ENCODE results near the gene ITGAL. TPM values are rescaled to one million over a fixed set of nuclear protein-coding genes. Genes with fewer than 3 reads are reported as not detected.

ITGAL gene
- total RNA-seq, 1 experiment from 2014 or later: not detected

GRCh38 chr16:30562021-30562420, 89.5 kb downstream of the ITGAL start:
- H4K5ac ChIP-seq (ENCODE audit: insufficient read length, low read depth, low read length): no peak overlapping the region
- H3K27me3 ChIP-seq (ENCODE audit: insufficient read depth, low read length): no peaks in the 10 kb centered on the region

More at GRCh38 chr16:30562021-30562420, 89.5 kb downstream of the ITGAL start:
- Histone ChIP-seq H2BK5ac (ENCODE audit: insufficient read length, low read length) (no peak overlapping the region), H2BK120ac (ENCODE audit: low read depth, low read length, poor library complexity, severe bottlenecking) (no peak overlapping the region), H3K4me2 (ENCODE audit: insufficient read depth, insufficient read length, low read length) (no peak overlapping the region), H3K27ac (ENCODE audit: insufficient read length, low read depth, low read length) (no peak overlapping the region), H2BK15ac (ENCODE audit: low read depth, low read length) (no peak overlapping the region), H3K18ac (ENCODE audit: insufficient read length, low read depth, low read length) (no peak overlapping the region), H3K23me2 (ENCODE audit: insufficient read length, low read depth, low read length, poor library complexity, severe bottlenecking) (peaks cover 8% of the 10 kb centered on the region), H2BK12ac (ENCODE audit: insufficient read length, low read depth, low read length) (no peak overlapping the region), H3K9ac (ENCODE audit: extremely low read depth, insufficient read length, low read length) (no peak overlapping the region), H2AK5ac (ENCODE audit: insufficient read length, low read length) (no peak overlapping the region), H3K14ac (ENCODE audit: insufficient read depth, low read length) (no peak overlapping the region), H3K79me1 (ENCODE audit: insufficient read depth, low read depth, low read length, poor library complexity, severe bottlenecking) (no peaks in the 10 kb centered on the region), H4K20me1 (ENCODE audit: control insufficient read depth, insufficient read depth, insufficient read length) (no peaks in the 10 kb centered on the region), H3K23ac (ENCODE audit: insufficient read length, low read depth, low read length) (no peak overlapping the region), H2BK20ac (ENCODE audit: low read depth, low read length, poor library complexity, severe bottlenecking) (no peak overlapping the region), H3T11ph (ENCODE audit: low read length) (no peak overlapping the region), H4K91ac (ENCODE audit: insufficient read length, low read depth, low read length) (no peak overlapping the region), H3K4ac (ENCODE audit: low read depth, low read length) (no peak overlapping the region), H3K79me2 (ENCODE audit: insufficient read depth, low read length) (no peaks in the 10 kb centered on the region), H3K56ac (ENCODE audit: insufficient read length, low read depth, low read length) (no peak overlapping the region), H3K9me3 (ENCODE audit: control insufficient read depth, low read depth, low read length) (no peaks in the 10 kb centered on the region), H2AFZ (ENCODE audit: low read length) (no peak overlapping the region), H3K4me1 (ENCODE audit: insufficient read depth, low read length) (no peaks in the 10 kb centered on the region), H4K8ac (replicated peaks; ENCODE audit: insufficient read length, low read depth, low read length) (no peak overlapping the region)
- no peaks in the 10 kb centered on the region; a peak in 1 of 7 replicates for H3K36me3 Mint-ChIP-seq (ENCODE audit: insufficient read depth in 1 of 3, low read depth in 3 of 3)
- no peak for DNase-seq
- no peak overlapping the region for H3K27ac Mint-ChIP-seq
- H3K9me3 Mint-ChIP-seq: no peaks in the 10 kb centered on the region
- peaks cover 8 to 25% of the 10 kb centered on the region in 2 experiments for H3K4me1 Mint-ChIP-seq
- no peak for TF ChIP-seq CTCF (conservative IDR thresholded peaks at IDR 0.05)
- H3K27me3 Mint-ChIP-seq (ENCODE audit: low read depth): peaks cover 9% of the 10 kb centered on the region
- H3K4me3 Mint-ChIP-seq: no peak overlapping the region
- WGBS (ENCODE audit: extremely low coverage, insufficient read length, low lambda C conversion rate): no CpG with 5 or more reads among the region's 14 CpGs

Measured in H9 (cell line).